SK-N-SH (cell line): ENCODE results near the gene LINGO3.

Experiments
- EZH2phosphoT487 ChIP-seq: fragments of 200-600 bp; sonication (generic); IDR thresholded peaks from 2 replicates; pipeline ENCODE4 v1.6.1; 2017; ENCODE audit warnings: low read depth, mixed run types, mild to moderate bottlenecking, antibody characterized with exemption, moderate library complexity, borderline replicate concordance
- FOXM1 ChIP-seq: IDR thresholded peaks from 2 replicates; pipeline ENCODE4 v1.4.0; 2012; ENCODE audit warnings: low read depth, mild to moderate bottlenecking
- POLR2AphosphoS5 ChIP-seq: IDR thresholded peaks from 2 replicates; pipeline ENCODE4 v1.6.1; 2012; ENCODE audit warnings: low read depth, low read length
- RAD21 ChIP-seq: IDR thresholded peaks from 2 replicates; pipeline ENCODE4 v1.6.1; 2012; ENCODE audit warnings: mild to moderate bottlenecking, low read length
- RFX5 ChIP-seq: IDR thresholded peaks from 2 replicates; pipeline ENCODE4 v1.6.1; 2012; ENCODE audit warnings: mild to moderate bottlenecking, improper control_type of control experiment, low read length
- TAF1 ChIP-seq: IDR thresholded peaks from 2 replicates; pipeline ENCODE4 v1.6.1; 2012; ENCODE audit warnings: low read depth, mild to moderate bottlenecking, low read length, moderate library complexity, borderline replicate concordance
- TF ChIP-seq, protein P1 (sequence below): IDR thresholded peaks from 2 replicates; pipeline ENCODE4 v1.4.0; 2012; ENCODE audit warnings: low read depth, borderline replicate concordance
- TF ChIP-seq, protein P2 (sequence below): IDR thresholded peaks from 2 replicates; pipeline ENCODE4 v1.6.1; 2012; ENCODE audit warnings: mild to moderate bottlenecking, low read depth, low read length, moderate library complexity
- TF ChIP-seq, protein P3 (sequence below): fragments of 200-600 bp; sonication (generic); IDR thresholded peaks from 2 replicates; pipeline ENCODE4 v1.6.1; 2017; ENCODE audit warnings: antibody characterized with exemption, mild to moderate bottlenecking, moderate library complexity
- TF ChIP-seq, protein P4 (sequence below): IDR thresholded peaks from 2 replicates; pipeline ENCODE4 v1.4.0; 2012; ENCODE audit warnings: low read depth

DNA sequence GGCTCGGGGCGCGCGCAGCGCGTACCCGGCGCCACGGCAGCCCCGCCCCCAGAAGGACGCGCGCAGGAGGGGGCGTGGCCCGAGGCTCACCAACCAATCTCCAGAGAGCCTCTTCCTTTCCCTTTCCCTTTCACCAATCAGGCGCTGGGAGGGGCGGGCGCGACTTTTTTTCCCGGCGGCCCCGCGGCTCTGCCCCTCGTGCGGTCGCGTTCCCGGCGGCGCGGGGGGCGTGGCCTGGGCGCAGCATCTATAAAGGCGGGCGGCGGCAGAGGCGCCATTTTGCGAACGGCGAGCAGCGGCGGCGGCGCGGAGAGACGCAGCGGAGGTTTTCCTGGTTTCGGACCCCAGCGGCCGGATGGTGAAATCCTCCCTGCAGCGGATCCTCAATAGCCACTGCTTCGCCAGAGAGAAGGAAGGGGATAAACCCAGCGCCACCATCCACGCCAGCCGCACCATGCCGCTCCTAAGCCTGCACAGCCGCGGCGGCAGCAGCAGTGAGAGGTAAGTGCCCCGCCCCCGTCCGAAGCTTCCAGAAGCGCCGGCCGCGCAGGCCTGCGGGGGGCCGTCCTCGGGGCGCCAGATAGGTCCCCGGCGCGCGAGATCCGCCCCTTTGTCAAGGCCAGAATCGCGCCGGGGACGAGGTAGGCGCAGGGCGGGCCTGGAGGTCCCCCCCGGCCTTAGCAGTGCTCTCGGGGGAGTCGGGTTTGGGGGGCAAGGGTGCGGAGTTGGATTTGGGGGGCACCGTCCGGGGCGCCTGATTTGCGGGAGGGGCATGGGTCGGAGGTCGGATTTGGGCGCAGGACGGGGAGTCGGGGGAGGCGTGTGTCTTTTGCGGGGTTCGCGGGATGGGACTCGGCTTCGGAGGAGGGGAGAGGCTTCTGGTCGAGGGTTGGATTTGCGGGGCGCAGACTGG is 38.5 kb downstream of the LINGO3 start:
- TF ChIP-seq, protein P1, sequence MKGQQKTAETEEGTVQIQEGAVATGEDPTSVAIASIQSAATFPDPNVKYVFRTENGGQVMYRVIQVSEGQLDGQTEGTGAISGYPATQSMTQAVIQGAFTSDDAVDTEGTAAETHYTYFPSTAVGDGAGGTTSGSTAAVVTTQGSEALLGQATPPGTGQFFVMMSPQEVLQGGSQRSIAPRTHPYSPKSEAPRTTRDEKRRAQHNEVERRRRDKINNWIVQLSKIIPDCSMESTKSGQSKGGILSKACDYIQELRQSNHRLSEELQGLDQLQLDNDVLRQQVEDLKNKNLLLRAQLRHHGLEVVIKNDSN = peak; percentile 20; the same call in 1 of the 2 replicates
- TF ChIP-seq EZH2phosphoT487 (no peak), FOXM1 (no peak), RFX5 (no peak), TAF1 (peak; percentile 100), RAD21 (no peak), POLR2AphosphoS5 (peak; percentile 99)
- TF ChIP-seq, protein P2, sequence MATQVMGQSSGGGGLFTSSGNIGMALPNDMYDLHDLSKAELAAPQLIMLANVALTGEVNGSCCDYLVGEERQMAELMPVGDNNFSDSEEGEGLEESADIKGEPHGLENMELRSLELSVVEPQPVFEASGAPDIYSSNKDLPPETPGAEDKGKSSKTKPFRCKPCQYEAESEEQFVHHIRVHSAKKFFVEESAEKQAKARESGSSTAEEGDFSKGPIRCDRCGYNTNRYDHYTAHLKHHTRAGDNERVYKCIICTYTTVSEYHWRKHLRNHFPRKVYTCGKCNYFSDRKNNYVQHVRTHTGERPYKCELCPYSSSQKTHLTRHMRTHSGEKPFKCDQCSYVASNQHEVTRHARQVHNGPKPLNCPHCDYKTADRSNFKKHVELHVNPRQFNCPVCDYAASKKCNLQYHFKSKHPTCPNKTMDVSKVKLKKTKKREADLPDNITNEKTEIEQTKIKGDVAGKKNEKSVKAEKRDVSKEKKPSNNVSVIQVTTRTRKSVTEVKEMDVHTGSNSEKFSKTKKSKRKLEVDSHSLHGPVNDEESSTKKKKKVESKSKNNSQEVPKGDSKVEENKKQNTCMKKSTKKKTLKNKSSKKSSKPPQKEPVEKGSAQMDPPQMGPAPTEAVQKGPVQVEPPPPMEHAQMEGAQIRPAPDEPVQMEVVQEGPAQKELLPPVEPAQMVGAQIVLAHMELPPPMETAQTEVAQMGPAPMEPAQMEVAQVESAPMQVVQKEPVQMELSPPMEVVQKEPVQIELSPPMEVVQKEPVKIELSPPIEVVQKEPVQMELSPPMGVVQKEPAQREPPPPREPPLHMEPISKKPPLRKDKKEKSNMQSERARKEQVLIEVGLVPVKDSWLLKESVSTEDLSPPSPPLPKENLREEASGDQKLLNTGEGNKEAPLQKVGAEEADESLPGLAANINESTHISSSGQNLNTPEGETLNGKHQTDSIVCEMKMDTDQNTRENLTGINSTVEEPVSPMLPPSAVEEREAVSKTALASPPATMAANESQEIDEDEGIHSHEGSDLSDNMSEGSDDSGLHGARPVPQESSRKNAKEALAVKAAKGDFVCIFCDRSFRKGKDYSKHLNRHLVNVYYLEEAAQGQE = peak; percentile 78
- TF ChIP-seq, protein P3, sequence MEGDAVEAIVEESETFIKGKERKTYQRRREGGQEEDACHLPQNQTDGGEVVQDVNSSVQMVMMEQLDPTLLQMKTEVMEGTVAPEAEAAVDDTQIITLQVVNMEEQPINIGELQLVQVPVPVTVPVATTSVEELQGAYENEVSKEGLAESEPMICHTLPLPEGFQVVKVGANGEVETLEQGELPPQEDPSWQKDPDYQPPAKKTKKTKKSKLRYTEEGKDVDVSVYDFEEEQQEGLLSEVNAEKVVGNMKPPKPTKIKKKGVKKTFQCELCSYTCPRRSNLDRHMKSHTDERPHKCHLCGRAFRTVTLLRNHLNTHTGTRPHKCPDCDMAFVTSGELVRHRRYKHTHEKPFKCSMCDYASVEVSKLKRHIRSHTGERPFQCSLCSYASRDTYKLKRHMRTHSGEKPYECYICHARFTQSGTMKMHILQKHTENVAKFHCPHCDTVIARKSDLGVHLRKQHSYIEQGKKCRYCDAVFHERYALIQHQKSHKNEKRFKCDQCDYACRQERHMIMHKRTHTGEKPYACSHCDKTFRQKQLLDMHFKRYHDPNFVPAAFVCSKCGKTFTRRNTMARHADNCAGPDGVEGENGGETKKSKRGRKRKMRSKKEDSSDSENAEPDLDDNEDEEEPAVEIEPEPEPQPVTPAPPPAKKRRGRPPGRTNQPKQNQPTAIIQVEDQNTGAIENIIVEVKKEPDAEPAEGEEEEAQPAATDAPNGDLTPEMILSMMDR = 0 out of 2 replicates have a peak, but pooled peaks have one; percentile 26
- TF ChIP-seq, protein P4, sequence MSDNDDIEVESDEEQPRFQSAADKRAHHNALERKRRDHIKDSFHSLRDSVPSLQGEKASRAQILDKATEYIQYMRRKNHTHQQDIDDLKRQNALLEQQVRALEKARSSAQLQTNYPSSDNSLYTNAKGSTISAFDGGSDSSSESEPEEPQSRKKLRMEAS = peak; percentile 56; the same call in 1 of the 2 replicates
